ENCODE results near the gene SYNE3. TPM values are rescaled to one million over a fixed set of nuclear protein-coding genes. Genes with fewer than 3 reads are reported as not detected.

SYNE3 gene
- total RNA-seq, 1 donor from 2014 or later, result 2.5 TPM

DNA sequence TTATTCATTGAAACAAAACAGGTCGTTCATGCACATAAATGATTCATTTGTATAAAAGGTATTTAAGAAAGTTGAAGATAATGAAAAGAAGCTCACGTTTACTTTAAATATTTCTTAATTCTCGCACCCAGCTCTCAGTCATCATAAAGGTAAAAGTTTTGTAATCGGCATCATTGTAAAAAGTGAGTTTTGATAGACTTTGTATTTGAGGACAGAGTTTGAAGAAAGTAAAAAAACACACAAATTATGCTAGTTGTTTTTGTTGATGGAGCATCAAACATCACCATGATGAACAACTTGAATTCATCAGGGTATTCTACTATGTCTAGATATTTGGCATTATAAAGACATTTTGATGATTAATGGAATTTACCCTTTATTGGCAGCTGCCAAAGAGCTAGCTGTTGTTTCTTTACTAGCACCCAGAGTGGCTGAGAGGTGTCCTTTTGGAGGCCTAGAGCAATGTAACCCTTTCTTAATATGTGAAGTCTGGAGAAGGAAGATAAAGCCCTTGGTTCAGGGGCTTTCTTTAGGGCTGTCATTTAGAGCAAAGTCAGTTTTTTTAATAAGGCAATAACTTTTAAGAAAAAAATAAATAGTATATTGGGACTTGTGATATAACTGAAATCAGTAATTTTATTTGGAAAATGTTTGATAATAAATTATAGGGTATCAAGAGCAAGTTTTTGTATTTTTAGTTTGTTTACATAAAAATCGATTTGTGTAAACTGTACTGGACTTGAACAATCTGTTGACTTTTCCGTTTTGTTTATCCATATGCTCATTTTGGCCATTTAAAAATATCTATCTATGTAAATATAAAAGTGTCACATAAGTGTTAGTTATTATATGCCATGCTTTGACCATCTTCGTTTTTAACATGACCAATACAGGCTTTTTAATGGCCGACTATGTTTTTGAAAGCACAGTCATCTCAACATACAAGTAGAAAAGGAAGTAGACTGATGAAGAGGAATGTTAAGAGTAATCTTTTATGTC, 25.8 kb upstream of the SYNE3 start:
- H3K27me3 Mint-ChIP-seq (ENCODE audit: low read depth, unreplicated experiment), result no peaks in the 10 kb centered on the region
- no peak overlapping the region for H3K9ac ChIP-seq (ENCODE audit: low read length)
- H3K79me2 ChIP-seq (ENCODE audit: insufficient read depth, low read length), result peaks cover 74% of the 10 kb centered on the region
- peaks cover 32% of the 10 kb centered on the region for H4K20me1 ChIP-seq (ENCODE audit: insufficient read depth, low read length)
- H3K4me1 ChIP-seq (ENCODE audit: insufficient read depth, low read length), result peaks cover 7% of the 10 kb centered on the region
- no peaks in the 10 kb centered on the region for H3K36me3 ChIP-seq (ENCODE audit: insufficient read depth, low read length)
- FAIRE-seq (peak; percentile 13), DNase-seq (ENCODE audit: low read depth) (no peak)
- no peaks in the 10 kb centered on the region for H3K27me3 ChIP-seq (ENCODE audit: insufficient read depth, low read length)
- no peak overlapping the region for H2AFZ ChIP-seq (ENCODE audit: low read depth, low read length)
- no peaks in the 10 kb centered on the region for H3K9me3 Mint-ChIP-seq (ENCODE audit: unreplicated experiment)
- H3K4me2 ChIP-seq (ENCODE audit: low read length), result no peak overlapping the region
- no peaks in the 10 kb centered on the region for H3K9me3 ChIP-seq (ENCODE audit: insufficient read depth, low read depth, low read length)
- no peak overlapping the region for H3K4me3 ChIP-seq (ENCODE audit: insufficient read depth, low read depth, low read length)
- no peak overlapping the region for H3K27ac Mint-ChIP-seq (ENCODE audit: unreplicated experiment)
- TF ChIP-seq, protein P1, sequence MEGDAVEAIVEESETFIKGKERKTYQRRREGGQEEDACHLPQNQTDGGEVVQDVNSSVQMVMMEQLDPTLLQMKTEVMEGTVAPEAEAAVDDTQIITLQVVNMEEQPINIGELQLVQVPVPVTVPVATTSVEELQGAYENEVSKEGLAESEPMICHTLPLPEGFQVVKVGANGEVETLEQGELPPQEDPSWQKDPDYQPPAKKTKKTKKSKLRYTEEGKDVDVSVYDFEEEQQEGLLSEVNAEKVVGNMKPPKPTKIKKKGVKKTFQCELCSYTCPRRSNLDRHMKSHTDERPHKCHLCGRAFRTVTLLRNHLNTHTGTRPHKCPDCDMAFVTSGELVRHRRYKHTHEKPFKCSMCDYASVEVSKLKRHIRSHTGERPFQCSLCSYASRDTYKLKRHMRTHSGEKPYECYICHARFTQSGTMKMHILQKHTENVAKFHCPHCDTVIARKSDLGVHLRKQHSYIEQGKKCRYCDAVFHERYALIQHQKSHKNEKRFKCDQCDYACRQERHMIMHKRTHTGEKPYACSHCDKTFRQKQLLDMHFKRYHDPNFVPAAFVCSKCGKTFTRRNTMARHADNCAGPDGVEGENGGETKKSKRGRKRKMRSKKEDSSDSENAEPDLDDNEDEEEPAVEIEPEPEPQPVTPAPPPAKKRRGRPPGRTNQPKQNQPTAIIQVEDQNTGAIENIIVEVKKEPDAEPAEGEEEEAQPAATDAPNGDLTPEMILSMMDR (IDR thresholded peaks at IDR 0.05; ENCODE audit: insufficient read depth, low read depth, low read length), result no peak
- no peak for TF ChIP-seq EZH2 (IDR thresholded peaks at IDR 0.05; ENCODE audit: insufficient read depth, low read length)
- H3K4me1 Mint-ChIP-seq (ENCODE audit: low read depth, unreplicated experiment), result peaks cover 33% of the 10 kb centered on the region
- peaks cover 1% of the 10 kb centered on the region for H3K36me3 Mint-ChIP-seq (ENCODE audit: low read depth, unreplicated experiment)
- H3K27ac ChIP-seq (ENCODE audit: low read depth, low read length), result no peak overlapping the region
- no peak overlapping the region for H3K4me3 Mint-ChIP-seq (ENCODE audit: unreplicated experiment)

DNA sequence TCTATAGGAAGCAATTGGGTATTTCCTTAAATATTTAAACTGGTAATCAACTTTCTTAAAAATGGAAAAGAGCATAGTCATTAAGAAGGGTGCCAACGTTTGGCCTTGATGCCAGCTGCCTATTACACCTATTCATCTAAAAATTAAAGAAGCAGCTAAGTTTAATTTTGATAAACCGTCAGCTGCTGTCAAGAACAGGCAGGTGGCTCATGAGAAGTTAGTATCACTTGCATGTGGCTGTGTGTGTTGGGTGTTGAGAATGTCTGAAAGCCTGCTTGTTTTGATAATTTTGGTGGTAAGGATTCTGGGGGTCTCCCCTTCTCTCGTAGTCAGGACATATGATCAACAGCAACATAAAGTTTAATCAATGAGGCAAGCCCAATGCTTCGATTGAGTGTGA, 24.9 kb upstream of the SYNE3 start:
- no peak overlapping the region for H3K27ac ChIP-seq (ENCODE audit: low read depth, low read length)
- Mint-ChIP-seq H3K27me3 (ENCODE audit: low read depth, unreplicated experiment) (no peaks in the 10 kb centered on the region), H3K4me1 (ENCODE audit: low read depth, unreplicated experiment) (peaks cover 35% of the 10 kb centered on the region), H3K27ac (ENCODE audit: unreplicated experiment) (no peak overlapping the region), H3K4me3 (ENCODE audit: unreplicated experiment) (no peak overlapping the region), H3K9me3 (ENCODE audit: unreplicated experiment) (no peaks in the 10 kb centered on the region), H3K36me3 (ENCODE audit: low read depth, unreplicated experiment) (peaks cover 1% of the 10 kb centered on the region)
- no peak overlapping the region for H3K9ac ChIP-seq (ENCODE audit: low read length)
- peaks cover 38% of the 10 kb centered on the region for H4K20me1 ChIP-seq (ENCODE audit: insufficient read depth, low read length)
- H3K27me3 ChIP-seq (ENCODE audit: insufficient read depth, low read length), result no peaks in the 10 kb centered on the region
- peaks cover 77% of the 10 kb centered on the region for H3K79me2 ChIP-seq (ENCODE audit: insufficient read depth, low read length)
- no peak overlapping the region for H3K4me2 ChIP-seq (ENCODE audit: low read length)
- H3K9me3 ChIP-seq (ENCODE audit: insufficient read depth, low read depth, low read length), result no peaks in the 10 kb centered on the region
- no peaks in the 10 kb centered on the region for H3K36me3 ChIP-seq (ENCODE audit: insufficient read depth, low read length)
- FAIRE-seq (no peak), DNase-seq (ENCODE audit: low read depth) (no peak)
- H3K4me1 ChIP-seq (ENCODE audit: insufficient read depth, low read length), result peaks cover 12% of the 10 kb centered on the region
- no peak overlapping the region for H2AFZ ChIP-seq (ENCODE audit: low read depth, low read length)
- no peak for TF ChIP-seq EZH2 (IDR thresholded peaks at IDR 0.05; ENCODE audit: insufficient read depth, low read length)
- TF ChIP-seq, protein P1 (IDR thresholded peaks at IDR 0.05; ENCODE audit: insufficient read depth, low read depth, low read length), result no peak
- no peak overlapping the region for H3K4me3 ChIP-seq (ENCODE audit: insufficient read depth, low read depth, low read length)

All from astrocyte (in vitro differentiated cells and primary cell).